RPMI8226 (cell line): ENCODE measurements around the gene MALSU1.
"Not testable (repeated sequence)": the region's sequence is repeated elsewhere in the genome, so short reads cannot be mapped to it uniquely, and the experiment has no call there.

Experiments
- DNase-seq: peaks from one replicate; pipeline ENCODE4 v3.0.0-alpha.2; 2015

The MALSU1 gene

DNA sequence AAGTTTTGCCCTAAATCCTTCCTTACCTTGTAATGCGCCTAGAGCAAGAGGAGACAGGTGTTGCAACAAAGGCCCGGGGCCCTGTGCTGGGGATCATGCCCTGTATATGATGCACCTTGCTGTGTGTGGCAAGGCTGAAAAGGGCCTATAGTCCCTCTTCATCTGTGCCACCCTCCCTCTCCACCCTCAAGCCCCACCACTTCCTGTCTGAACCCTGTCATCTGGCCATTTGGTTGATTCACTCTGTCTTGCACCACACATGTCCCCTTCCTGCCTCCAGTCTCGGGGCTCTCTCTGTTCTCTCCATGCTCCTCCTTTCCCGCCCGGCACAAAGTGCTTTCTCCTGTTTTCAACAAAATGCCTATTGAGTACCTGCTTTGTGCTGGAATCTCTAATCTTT is 11.5 kb upstream of the MALSU1 start:
- DNase-seq: no peak

DNA sequence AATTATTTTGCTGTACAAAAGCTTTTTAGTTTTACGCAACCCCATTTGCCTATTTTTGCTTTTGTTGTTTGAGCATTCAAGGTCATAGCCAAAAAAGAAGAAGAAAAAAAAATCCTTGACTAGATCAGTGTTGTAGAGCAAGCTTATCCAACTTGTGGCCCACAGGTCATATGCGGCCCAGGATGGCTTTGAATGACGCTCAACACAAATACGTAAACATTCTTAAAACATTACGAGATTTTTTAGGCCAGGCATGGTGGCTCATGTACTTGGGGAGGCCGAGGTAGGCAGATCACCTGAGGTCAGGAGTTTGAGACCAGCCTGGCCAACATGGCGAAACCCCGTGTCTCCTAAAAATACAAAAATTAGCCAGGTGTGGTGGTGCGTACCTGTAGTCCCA is 8.1 kb upstream of the MALSU1 start:
- no peak for DNase-seq

GRCh38 chr7:23291957-23292560 is 7.1 kb upstream of the MALSU1 start:
- no peak for DNase-seq

DNA sequence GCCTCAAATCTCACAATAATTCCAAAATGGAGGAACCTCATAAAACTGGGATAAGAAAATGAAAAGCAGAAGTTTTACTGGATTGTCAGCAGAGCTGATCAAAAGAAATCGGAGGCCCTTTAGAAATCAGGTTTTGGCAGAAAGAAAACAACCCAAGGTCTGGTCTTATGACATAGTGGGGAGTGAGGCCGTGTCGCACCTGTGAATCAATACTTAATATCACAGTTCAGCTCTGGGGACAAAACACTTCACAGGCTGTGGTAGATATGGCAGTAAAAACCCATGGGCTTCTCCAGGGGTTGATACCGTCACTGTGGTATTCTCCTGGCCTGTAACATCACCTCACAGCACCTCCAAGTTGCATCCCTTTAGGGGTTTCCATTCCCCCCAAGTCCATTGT is 6.5 kb upstream of the MALSU1 start:
- no peak for DNase-seq

GRCh38 chr7:23293500-23294073 is 5.6 kb upstream of the MALSU1 start:
- DNase-seq: no peak

DNA sequence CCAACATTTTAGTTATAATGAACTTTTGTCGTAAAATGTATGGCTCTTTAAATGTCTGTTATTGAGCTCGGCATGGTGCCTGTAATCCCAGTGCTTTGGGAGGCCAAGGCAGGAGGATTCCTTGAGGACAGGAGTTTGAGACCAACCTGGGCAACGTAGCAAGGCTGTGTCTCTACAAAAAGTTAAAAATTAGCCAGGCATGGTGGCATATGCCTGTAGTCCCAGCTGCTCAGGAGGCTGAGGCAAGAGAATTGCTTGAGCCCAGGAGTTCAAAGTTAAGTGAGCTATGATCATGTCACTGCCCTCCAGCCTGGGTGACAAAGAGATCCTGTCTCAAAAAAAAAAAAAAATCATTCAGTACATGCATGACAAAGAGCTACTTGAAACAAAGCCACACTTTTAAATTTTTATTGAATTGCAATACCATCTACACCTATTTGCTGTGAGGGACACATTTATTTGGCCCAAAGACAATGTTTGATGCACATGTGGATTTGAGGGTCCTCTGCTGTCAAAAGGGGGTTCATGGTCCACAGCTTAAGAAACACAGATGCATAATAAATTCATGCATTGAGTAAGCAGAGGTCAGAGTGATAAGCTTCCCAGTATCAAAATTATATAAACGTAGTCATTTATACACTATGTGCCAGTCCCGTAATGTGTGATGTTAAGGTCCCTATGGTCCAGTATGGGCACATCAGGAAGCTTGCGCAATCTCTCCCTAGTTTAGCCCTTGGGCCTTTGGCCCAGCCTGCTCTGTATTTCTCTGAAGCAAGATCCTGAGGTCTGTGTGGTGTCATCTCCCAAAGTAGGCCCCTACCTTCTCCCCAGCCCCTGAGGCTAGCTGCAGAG is 4.4 kb upstream of the MALSU1 start:
- no peak for DNase-seq

- DNase-seq: no peak
Observed at GRCh38 chr7:23295401-23295697, 3.8 kb upstream of the MALSU1 start.

- DNase-seq: no peak
Observed at GRCh38 chr7:23298141-23298881, 828 bp upstream of the MALSU1 start.

DNA sequence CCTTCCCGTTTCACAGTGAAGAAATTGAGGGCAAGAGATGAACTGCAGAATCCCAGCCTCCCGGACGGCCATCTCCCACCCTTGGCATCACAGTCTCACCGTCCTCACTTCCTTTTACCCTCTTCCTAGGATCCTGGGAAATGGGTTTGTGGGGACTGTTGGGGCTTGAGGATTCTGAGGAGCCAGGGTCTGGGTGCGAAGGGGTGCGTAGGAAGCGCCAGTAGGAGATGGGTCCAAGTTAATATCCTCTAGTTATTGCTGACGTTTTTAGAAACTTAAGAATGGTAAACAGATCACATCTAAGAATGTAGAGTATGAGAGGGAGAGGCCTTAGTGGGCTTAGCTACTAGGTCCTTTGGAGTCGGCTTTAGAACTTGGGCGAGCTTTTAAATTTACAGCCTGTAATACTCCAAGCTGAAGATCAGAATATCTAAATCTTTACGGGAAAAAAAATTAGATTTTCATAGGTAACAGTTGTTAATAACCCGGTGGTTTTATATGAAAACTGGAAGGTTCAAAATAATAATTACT is 696 bp downstream of the MALSU1 start:
- DNase-seq: no peak

DNA sequence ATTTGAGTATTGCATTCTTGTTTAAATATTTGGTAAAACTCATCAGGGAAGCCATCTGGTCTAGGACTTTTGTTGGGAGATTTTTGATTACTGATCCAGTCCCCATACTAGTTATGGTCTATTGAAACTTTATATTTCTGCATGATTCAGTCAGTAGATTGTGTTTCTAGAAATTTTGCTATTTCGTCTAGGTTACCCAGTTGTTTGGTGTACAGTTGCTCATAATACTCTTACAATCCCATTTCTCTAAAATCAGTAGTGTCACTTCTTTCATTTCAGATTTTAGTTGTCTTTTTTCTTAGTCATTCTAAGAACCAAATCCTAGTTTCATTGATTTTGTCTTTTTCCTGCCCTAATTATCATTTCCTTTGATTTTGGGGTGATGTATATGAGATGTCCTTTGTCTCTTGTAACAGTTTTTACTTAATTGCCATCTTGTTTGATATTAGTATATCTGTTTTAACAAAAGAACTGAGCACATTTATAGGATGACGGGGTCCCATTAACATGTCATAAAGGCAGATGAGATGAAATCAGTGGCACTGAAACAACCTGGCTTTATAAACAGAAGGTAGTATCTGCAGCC is 7.9 kb downstream of the MALSU1 start:
- DNase-seq: no peak

DNA sequence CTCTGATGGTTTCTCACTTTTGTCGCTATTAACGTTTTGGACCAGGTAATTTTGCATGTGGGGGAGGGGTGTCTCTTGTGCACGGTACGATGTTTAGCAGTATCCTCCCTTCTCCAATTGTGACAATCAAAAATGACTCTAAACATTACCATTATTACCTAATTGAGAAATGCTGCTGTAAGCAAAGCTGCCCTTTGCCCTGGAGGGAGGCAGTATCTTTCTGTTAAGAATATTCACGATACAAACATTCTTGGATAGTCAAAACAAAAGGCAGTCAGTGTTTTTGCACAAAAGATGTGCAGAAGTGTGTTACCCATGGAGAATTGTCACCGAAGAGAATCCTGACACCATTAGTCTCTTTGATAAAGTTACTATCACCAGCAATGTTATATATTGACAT is 9.6 kb downstream of the MALSU1 start:
- DNase-seq: no peak

DNA sequence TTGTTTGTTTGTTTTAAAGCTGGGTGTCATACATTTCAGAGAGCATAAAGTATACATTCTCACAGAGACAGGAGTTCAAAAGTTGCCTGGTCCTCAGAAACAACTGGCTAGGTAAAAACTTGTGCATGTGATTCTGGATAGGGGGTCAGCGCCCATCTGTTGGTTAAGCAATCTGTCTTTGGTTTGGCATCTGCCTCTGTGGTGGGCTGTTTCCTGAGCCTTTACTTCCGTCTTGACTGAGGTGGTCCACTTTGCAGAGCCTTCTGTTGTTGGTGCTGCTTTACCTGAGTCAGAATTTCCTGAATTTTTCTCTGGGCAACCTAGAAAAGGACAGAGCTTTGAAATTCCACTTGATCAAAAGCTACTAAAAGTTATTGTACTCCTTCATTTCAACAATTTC is 13.0 kb downstream of the MALSU1 start:
- DNase-seq: not testable (repeated sequence)

GRCh38 chr7:23315366-23315765 is 16.2 kb downstream of the MALSU1 start:
- no peak for DNase-seq

DNA sequence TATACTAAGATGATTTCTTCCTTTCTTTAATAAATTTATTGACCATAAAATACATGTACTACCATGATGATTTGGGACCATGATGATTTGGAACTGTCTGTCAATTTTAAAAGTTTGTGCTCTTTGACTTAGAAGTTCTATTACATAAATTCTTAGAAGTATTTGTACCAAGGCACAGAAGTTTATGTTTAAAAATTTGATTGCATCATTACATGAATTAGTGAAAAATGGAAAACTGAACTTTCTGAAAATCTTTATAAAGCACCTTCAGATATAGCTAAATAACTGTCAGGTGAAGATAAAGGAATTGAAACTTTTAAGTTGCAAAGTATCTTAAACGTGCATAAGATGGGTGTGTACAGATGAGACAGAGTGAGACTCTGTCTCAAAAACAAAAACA is 32.0 kb downstream of the MALSU1 start:
- DNase-seq: no peak

DNA sequence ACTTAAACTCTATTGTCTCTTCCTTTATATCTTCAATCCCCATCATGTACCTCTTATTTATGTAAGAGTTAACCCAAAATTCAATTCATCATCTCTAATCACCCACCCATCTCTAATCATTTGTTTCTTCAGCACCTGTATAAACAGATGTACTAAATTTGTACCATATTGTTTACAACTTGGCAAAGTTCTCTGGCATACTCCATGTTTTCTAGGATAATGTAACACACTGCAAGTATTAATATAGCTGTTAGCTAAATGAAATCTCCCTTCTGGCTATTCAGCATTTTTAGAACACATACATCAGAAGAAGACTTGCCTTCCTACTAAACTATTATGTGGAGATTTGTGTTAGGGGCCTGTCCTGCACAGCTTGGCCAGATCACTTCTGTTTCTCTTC is 33.1 kb downstream of the MALSU1 start:
- no peak for DNase-seq

- DNase-seq: no peak
Observed at GRCh38 chr7:23332910-23333612, 33.9 kb downstream of the MALSU1 start.

- no peak for DNase-seq
Observed at GRCh38 chr7:23333671-23334246, 34.6 kb downstream of the MALSU1 start.

- no peak for DNase-seq
Observed at GRCh38 chr7:23334482-23335056, 35.4 kb downstream of the MALSU1 start.

DNA sequence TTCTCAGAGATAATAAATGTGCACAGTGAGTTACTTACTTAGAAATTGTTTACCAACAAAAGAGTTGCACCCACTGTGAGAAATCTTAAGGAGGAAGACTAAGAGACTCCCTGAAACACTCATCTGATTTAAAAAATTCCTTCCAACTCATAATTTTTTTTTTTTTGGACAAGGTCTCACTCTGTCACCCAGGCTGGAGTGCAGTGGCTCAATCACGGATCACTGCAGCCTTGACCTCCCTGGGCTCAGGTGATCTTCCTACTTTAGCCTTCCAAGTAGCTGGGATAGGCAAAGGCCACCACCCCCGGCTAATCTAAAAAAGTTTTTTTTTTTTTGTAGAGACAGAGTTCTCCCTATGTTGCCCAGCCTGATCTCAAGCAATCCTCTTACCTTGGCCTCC is 36.0 kb downstream of the MALSU1 start:
- DNase-seq: no peak

- no peak for DNase-seq
Observed at GRCh38 chr7:23335621-23336020, 36.5 kb downstream of the MALSU1 start.

DNA sequence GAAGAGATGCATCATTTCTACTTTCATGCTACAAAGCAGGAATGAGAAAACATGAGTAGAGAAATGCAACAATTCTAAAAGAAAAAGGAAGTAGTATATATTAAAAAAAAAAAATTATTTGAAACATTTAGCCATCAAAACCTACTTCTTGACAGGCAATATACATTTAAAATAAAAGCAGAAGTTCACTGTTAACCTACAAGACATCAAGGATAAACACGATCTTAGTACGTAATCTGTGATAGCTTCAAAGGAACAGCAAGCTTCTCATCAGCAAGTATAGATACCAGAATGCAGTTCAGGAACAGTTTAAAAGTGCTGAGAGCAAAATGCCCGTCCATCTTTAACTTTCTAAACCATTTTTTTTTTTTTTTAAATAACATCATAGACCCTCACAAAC is 36.9 kb downstream of the MALSU1 start:
- DNase-seq: no peak

GRCh38 chr7:23336799-23337283 is 37.7 kb downstream of the MALSU1 start:
- no peak for DNase-seq
